ENCODE results near the gene SLC35B2. TPM values are rescaled to one million over a fixed set of nuclear protein-coding genes. Genes with fewer than 3 reads are reported as not detected.

Gene SLC35B2
- total RNA-seq, 1 donor from 2014 or later: 33.9 TPM

DNA sequence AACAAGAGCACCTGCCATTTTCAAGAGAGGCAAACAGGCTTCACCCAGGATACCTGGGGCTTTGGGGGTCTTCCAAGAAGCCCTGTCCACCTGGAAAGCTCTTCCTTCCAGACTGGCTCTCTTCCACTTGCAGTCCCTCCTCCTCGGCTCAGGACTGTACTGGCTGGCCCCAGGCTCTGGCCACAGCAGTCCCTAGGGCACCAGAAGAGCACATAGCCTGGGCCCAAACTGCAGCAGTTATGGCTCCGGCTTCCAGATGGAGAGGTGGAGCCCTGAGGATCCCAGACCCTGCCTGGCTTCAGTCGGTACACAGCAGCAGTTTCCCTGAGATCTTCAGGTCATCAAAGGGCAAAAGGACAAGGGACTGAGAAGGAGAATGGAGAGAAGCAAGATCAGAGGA, 1.6 kb upstream of the SLC35B2 start:
- Histone ChIP-seq H4K20me1 (ENCODE audit: low read depth) (peaks cover 30% of the 10 kb centered on the region), H3K27me3 (no peaks in the 10 kb centered on the region), H3K27ac (no peak overlapping the region), H3K79me2 (ENCODE audit: low read depth) (peaks cover 32% of the 10 kb centered on the region), H3K36me3 (peaks cover 2% of the 10 kb centered on the region), H3K9me3 (ENCODE audit: low read depth) (no peaks in the 10 kb centered on the region), H3K4me1 (peaks cover 19% of the 10 kb centered on the region), H3K9ac (no peak overlapping the region), H3K4me3 (no peak overlapping the region), H2AFZ (replicated peaks) (no peak overlapping the region), H3K4me2 (no peak overlapping the region), H3F3A (ENCODE audit: low read depth) (peaks cover 40% of the 10 kb centered on the region)
- DNase-seq (ENCODE audit: low spot score): no peak
- peak overlapping the region; percentile 87 for H3K4me3 Mint-ChIP-seq
- peaks cover 10% of the 10 kb centered on the region for H3K27me3 Mint-ChIP-seq (ENCODE audit: insufficient read depth, low read depth)
- TF ChIP-seq EZH2phosphoT487 (IDR thresholded peaks at IDR 0.05) (no peak), EZH2 (IDR thresholded peaks at IDR 0.05) (no peak)
- TF ChIP-seq, protein P1, sequence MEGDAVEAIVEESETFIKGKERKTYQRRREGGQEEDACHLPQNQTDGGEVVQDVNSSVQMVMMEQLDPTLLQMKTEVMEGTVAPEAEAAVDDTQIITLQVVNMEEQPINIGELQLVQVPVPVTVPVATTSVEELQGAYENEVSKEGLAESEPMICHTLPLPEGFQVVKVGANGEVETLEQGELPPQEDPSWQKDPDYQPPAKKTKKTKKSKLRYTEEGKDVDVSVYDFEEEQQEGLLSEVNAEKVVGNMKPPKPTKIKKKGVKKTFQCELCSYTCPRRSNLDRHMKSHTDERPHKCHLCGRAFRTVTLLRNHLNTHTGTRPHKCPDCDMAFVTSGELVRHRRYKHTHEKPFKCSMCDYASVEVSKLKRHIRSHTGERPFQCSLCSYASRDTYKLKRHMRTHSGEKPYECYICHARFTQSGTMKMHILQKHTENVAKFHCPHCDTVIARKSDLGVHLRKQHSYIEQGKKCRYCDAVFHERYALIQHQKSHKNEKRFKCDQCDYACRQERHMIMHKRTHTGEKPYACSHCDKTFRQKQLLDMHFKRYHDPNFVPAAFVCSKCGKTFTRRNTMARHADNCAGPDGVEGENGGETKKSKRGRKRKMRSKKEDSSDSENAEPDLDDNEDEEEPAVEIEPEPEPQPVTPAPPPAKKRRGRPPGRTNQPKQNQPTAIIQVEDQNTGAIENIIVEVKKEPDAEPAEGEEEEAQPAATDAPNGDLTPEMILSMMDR (IDR thresholded peaks at IDR 0.05): no peak
- no peak overlapping the region for H3K27ac Mint-ChIP-seq
- no peaks in the 10 kb centered on the region for H3K9me3 Mint-ChIP-seq
- peaks cover 46% of the 10 kb centered on the region for H3K4me1 Mint-ChIP-seq
- peaks cover 6% of the 10 kb centered on the region for H3K36me3 Mint-ChIP-seq

DNA sequence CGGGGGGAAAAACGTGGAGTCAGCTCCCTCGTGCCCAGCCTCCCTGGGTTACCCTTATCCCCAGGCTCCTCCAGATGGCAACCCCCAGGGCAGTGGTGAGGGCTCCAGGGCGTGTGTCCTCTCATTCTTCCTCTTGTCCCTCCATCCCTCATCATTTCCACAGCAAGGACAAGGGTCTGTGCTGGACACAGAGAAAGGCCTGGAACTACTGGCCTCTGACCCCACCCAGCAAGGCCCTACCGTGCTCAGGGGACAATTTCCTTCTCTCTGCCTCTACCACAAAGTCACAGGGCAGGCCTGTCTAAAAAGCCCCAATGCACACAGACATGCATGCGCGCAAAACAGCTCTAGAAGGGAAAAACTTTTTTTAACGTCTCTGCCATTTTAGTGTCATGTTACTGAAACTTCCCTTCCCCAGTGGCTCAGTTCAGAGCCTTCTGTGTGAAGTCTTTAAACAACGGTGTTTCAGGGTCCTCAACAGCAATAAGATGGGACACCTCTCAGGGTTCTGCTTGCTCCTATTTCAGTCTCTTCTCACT, 1.1 kb upstream of the SLC35B2 start:
- Histone ChIP-seq H3K27me3 (no peaks in the 10 kb centered on the region), H3K9me3 (ENCODE audit: low read depth) (no peaks in the 10 kb centered on the region), H3F3A (ENCODE audit: low read depth) (peaks cover 45% of the 10 kb centered on the region), H3K79me2 (ENCODE audit: low read depth) (peaks cover 32% of the 10 kb centered on the region), H3K27ac (no peak overlapping the region), H3K36me3 (peaks cover 5% of the 10 kb centered on the region), H3K4me2 (peak overlapping the region; percentile 99), H2AFZ (replicated peaks) (no peak overlapping the region), H3K4me1 (peaks cover 14% of the 10 kb centered on the region), H3K4me3 (no peak overlapping the region), H4K20me1 (ENCODE audit: low read depth) (peaks cover 33% of the 10 kb centered on the region), H3K9ac (no peak overlapping the region)
- Mint-ChIP-seq H3K4me3 (peak overlapping the region; percentile 87), H3K27ac (no peak overlapping the region), H3K27me3 (ENCODE audit: insufficient read depth, low read depth) (peaks cover 10% of the 10 kb centered on the region), H3K4me1 (peaks cover 43% of the 10 kb centered on the region), H3K9me3 (no peaks in the 10 kb centered on the region), H3K36me3 (peaks cover 10% of the 10 kb centered on the region)
- DNase-seq (ENCODE audit: low spot score): no peak
- TF ChIP-seq, protein P1 (IDR thresholded peaks at IDR 0.05): no peak
- TF ChIP-seq EZH2 (IDR thresholded peaks at IDR 0.05) (no peak), EZH2phosphoT487 (IDR thresholded peaks at IDR 0.05) (no peak)

DNA sequence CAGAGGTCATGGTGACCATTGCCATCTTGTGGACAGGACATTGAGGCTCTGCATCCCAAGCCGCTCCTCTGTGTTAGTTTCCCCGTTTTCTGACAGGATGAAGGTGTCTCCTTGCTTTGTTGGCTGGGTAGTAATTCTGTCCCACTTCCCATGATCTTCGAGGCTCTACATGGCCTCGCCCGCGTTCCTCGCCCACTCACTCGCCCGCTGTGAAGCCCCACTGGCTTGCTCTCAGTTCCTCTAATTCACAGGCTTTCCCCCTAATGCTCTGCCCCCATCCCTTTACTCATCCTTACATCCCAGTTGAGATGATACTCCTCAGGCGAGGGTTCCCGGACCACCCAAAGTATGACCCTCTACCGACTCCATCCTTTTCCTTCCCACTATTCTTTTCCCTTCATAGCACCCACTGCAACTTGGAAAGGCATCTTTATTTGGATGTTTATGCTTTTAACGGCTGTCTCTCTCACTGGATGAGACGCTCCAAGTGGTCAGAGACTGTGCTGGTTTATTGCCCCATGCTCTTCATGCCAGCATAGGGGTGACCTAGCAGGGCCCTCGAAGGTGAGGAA, 511 bp upstream of the SLC35B2 start:
- Histone ChIP-seq H3K27me3 (no peaks in the 10 kb centered on the region), H3K36me3 (peaks cover 5% of the 10 kb centered on the region), H4K20me1 (ENCODE audit: low read depth) (peaks cover 38% of the 10 kb centered on the region), H3K9me3 (ENCODE audit: low read depth) (no peaks in the 10 kb centered on the region), H3F3A (ENCODE audit: low read depth) (peaks cover 50% of the 10 kb centered on the region), H3K4me2 (peak overlapping the region; percentile 99), H3K27ac (no peak overlapping the region), H3K79me2 (ENCODE audit: low read depth) (peaks cover 37% of the 10 kb centered on the region), H3K4me1 (peaks cover 10% of the 10 kb centered on the region), H3K9ac (no peak overlapping the region), H2AFZ (replicated peaks) (peak overlapping the region; percentile 68), H3K4me3 (peak overlapping the region; percentile 96)
- peaks cover 15% of the 10 kb centered on the region for H3K36me3 Mint-ChIP-seq
- no peaks in the 10 kb centered on the region for H3K9me3 Mint-ChIP-seq
- no peak for DNase-seq (ENCODE audit: low spot score)
- peak overlapping the region; percentile 96 for H3K27ac Mint-ChIP-seq
- H3K4me1 Mint-ChIP-seq: peaks cover 40% of the 10 kb centered on the region
- peaks cover 10% of the 10 kb centered on the region for H3K27me3 Mint-ChIP-seq (ENCODE audit: insufficient read depth, low read depth)
- TF ChIP-seq EZH2 (IDR thresholded peaks at IDR 0.05) (no peak), EZH2phosphoT487 (IDR thresholded peaks at IDR 0.05) (no peak)
- TF ChIP-seq, protein P1 (IDR thresholded peaks at IDR 0.05): no peak
- peak overlapping the region; percentile 87 for H3K4me3 Mint-ChIP-seq

Measured in neural progenitor cell (in vitro differentiated cells).